HCT116 (cell line): ENCODE results near the gene TMEM178B. TPM values are rescaled to one million over a fixed set of nuclear protein-coding genes. Genes with fewer than 3 reads are reported as not detected.

Experiments
- ATAC-seq: fragments of 200-7000 bp; cut with Tn5 transposase; 2 replicates; pipeline ENCODE4 v1.9.1; 2020; ENCODE audit warnings: mild to moderate bottlenecking, moderate library complexity
- BruUV-seq: library from RNA; stranded (reverse); fragments of 400-500 nt; replicated peaks from 2 replicates; lab custom pipeline; 2021; lab: Mats Ljungman, UMichigan
- CTCF ChIA-PET: fragments of 300-600 bp; sonication (Branson Sonifier 250); formaldehyde crosslinking; loops from one replicate; lab custom pipeline; 2021; ENCODE audit warnings: antibody characterized with exemption; lab: Charles Lee
- POLR2A ChIA-PET: fragments of 300-600, 350-600 bp; sonication (Branson Sonifier 250); formaldehyde crosslinking; loops from one replicate; lab custom pipeline; 2021; ENCODE audit warnings: antibody characterized with exemption; lab: Charles Lee
- RAD21 ChIA-PET, 2 experiments: fragments of 300-600 bp; sonication (Branson Sonifier 250); formaldehyde crosslinking; loops; one replicate each; lab custom pipeline; 2023; ENCODE audit warnings: low total read pairs in 2 of 2; ENCODE audit not compliant: uncharacterized antibody in 2 of 2, unreplicated experiment in 2 of 2, low non-redundant PET in 1 of 2; lab: Charles Lee
- DNase-seq: peaks from one replicate; pipeline ENCODE4 v3.0.0-alpha.2; 2010; ENCODE audit warnings: low read depth, low spot score
- H2AFZ ChIP-seq: fragments of 200-600 bp; shearing (Covaris generic), sonication (generic); 2 replicates; pipeline ENCODE4 v1.6.1; 2017; ENCODE audit warnings: low read depth, mixed run types, mixed read lengths, antibody characterized with exemption, low read length; ENCODE audit not compliant: poor library complexity, severe bottlenecking
- H3K27ac ChIP-seq: 2 replicates; pipeline ENCODE4 v1.5.1; 2012; ENCODE audit warnings: low read depth, low read length
- H3K27me3 ChIP-seq: fragments of 200-600 bp; sonication (generic); 2 replicates; pipeline ENCODE4 v1.6.1; 2016; ENCODE audit warnings: mixed run types, low read length, mixed read lengths; ENCODE audit not compliant: insufficient read depth
- H3K36me3 ChIP-seq, 2 experiments: fragments of 200-500 bp in 1 of 2; fragments of 200-600 bp in 1 of 2; sonication (Bioruptor generic) in 1 of 2; sonication (generic) in 1 of 2; 2 replicates each; pipeline versions ENCODE4 v1.5.1 to v1.6.1; 2014 to 2016; ENCODE audit warnings: low read length in 2 of 2, inconsistent platforms in 1 of 2, mixed read lengths in 1 of 2, mixed run types in 1 of 2; ENCODE audit not compliant: insufficient read depth in 2 of 2, control insufficient read depth in 1 of 2
- H3K4me1 ChIP-seq, 2 experiments: fragments of 200-600 bp in 1 of 2; sonication (generic) in 1 of 2; 2 replicates each; pipeline versions ENCODE4 v1.5.1 to v1.6.1; 2012 to 2017; ENCODE audit warnings: low read length in 2 of 2, inconsistent platforms in 1 of 2, mild to moderate bottlenecking in 1 of 2, mixed read lengths in 1 of 2, mixed run types in 1 of 2, moderate library complexity in 1 of 2; ENCODE audit not compliant: insufficient read depth in 2 of 2, control insufficient read depth in 1 of 2
- H3K4me2 ChIP-seq: fragments of 200-600 bp; sonication (generic); 2 replicates; pipeline ENCODE4 v1.6.1; 2017; ENCODE audit warnings: mixed run types, low read length, mixed read lengths
- H3K4me3 ChIP-seq, 2 experiments: fragments of 200-600 bp in 1 of 2; sonication (generic) in 1 of 2; replicated peaks in 1 of 2; 2 replicates each; pipeline ENCODE4 v1.5.1; 2011 to 2016; ENCODE audit warnings: low read length in 2 of 2, control low read depth in 1 of 2, low read depth in 1 of 2, mild to moderate bottlenecking in 1 of 2, mixed read lengths in 1 of 2, mixed run types in 1 of 2
- H3K79me2 ChIP-seq: fragments of 200-600 bp; sonication (generic); 2 replicates; pipeline ENCODE4 v1.6.1; 2017; ENCODE audit warnings: mild to moderate bottlenecking, mixed run types, low read length, moderate library complexity, mixed read lengths; ENCODE audit not compliant: insufficient read depth
- H3K9ac ChIP-seq: fragments of 200-600 bp; sonication (generic); 2 replicates; pipeline ENCODE4 v1.6.1; 2016; ENCODE audit warnings: low read length, mixed read lengths
- H3K9me2 ChIP-seq: fragments of 200-600 bp; sonication (generic), shearing (Covaris generic); 2 replicates; pipeline ENCODE4 v1.6.1; 2017; ENCODE audit warnings: mixed run types, mild to moderate bottlenecking, moderate library complexity; ENCODE audit not compliant: insufficient read depth
- H3K9me3 ChIP-seq, 2 experiments: fragments of 200-500 bp in 1 of 2; fragments of 200-600 bp in 1 of 2; sonication (Bioruptor generic) in 1 of 2; sonication (generic) in 1 of 2; 2 replicates each; pipeline ENCODE4 v1.6.1; 2014 to 2017; ENCODE audit warnings: low read length in 2 of 2, mixed read lengths in 2 of 2, inconsistent platforms in 1 of 2, low read depth in 1 of 2, mild to moderate bottlenecking in 1 of 2, mixed run types in 1 of 2, moderate library complexity in 1 of 2; ENCODE audit not compliant: control insufficient read depth in 1 of 2, insufficient read depth in 1 of 2
- H4K20me1 ChIP-seq: fragments of 200-600 bp; sonication (generic), shearing (Covaris generic); 2 replicates; pipeline ENCODE4 v1.6.1; 2017; ENCODE audit warnings: mixed run types, mild to moderate bottlenecking, moderate library complexity; ENCODE audit not compliant: insufficient read depth
- CBX3 ChIP-seq: IDR thresholded peaks from 2 replicates; pipeline ENCODE4 v1.6.1; 2012; ENCODE audit warnings: low read depth
- CTCF ChIP-seq, 3 experiments: fragments of 200-600 bp in 1 of 3; sonication (generic) in 1 of 3; IDR thresholded peaks in 2 of 3; conservative IDR thresholded peaks in 1 of 3; 2 replicates each; pipeline ENCODE4 v1.5.1; 2012 to 2017; ENCODE audit warnings: low read depth in 2 of 3, low read length in 2 of 3, antibody characterized with exemption in 1 of 3, borderline replicate concordance in 1 of 3, control low read depth in 1 of 3, mild to moderate bottlenecking in 1 of 3, mixed read lengths in 1 of 3, mixed run types in 1 of 3, moderate library complexity in 1 of 3; ENCODE audit not compliant: insufficient read depth in 1 of 3
- ELF1 ChIP-seq: IDR thresholded peaks from 2 replicates; pipeline ENCODE4 v1.6.1; 2012; ENCODE audit warnings: low read depth, borderline replicate concordance
- EZH2 ChIP-seq: fragments of 200-600 bp; sonication (generic); IDR thresholded peaks from 2 replicates; pipeline ENCODE4 v1.6.1; 2017; ENCODE audit warnings: antibody characterized with exemption, mixed run types
- EZH2phosphoT487 ChIP-seq: fragments of 200-600 bp; IDR thresholded peaks from 2 replicates; pipeline ENCODE4 v1.6.1; 2018; ENCODE audit warnings: antibody characterized with exemption, borderline replicate concordance
- JUND ChIP-seq: IDR thresholded peaks from 2 replicates; pipeline ENCODE4 v1.6.1; 2012
- POLR2AphosphoS5 ChIP-seq: IDR thresholded peaks from 2 replicates; pipeline ENCODE4 v1.6.1; 2011; ENCODE audit warnings: mild to moderate bottlenecking, low read depth, low read length, moderate library complexity
- RAD21 ChIP-seq: IDR thresholded peaks from 2 replicates; pipeline ENCODE4 v1.6.1; 2012; ENCODE audit warnings: low read depth, mild to moderate bottlenecking
- REST ChIP-seq: IDR thresholded peaks from 2 replicates; pipeline ENCODE4 v1.6.1; 2012; ENCODE audit warnings: low read depth
- SIN3A ChIP-seq: IDR thresholded peaks from 2 replicates; pipeline ENCODE4 v1.6.1; 2012; ENCODE audit warnings: low read depth
- SRF ChIP-seq: IDR thresholded peaks from 2 replicates; pipeline ENCODE4 v1.6.1; 2012; ENCODE audit warnings: low read depth
- YY1 ChIP-seq: IDR thresholded peaks from 2 replicates; pipeline ENCODE4 v1.6.1; 2011; ENCODE audit warnings: low read length, low read depth, moderate library complexity, mild to moderate bottlenecking; ENCODE audit not compliant: insufficient replicate concordance; ENCODE audit errors: extremely low read depth
- intact Hi-C: fragments of 100-400 bp; cut with micrococcal nuclease; formaldehyde crosslinking; loops from 2 replicates; pipeline ENCODE4 v1.10.0; 2022
- total RNA-seq: library from RNA; stranded (reverse); gene quantifications from one replicate; pipeline ENCODE4 v1.2.1, GENCODE V29; 2021; ENCODE audit not compliant: unreplicated experiment

Gene TMEM178B
- total RNA-seq, 1 experiment from 2014 or later: 0.02 TPM

DNA sequence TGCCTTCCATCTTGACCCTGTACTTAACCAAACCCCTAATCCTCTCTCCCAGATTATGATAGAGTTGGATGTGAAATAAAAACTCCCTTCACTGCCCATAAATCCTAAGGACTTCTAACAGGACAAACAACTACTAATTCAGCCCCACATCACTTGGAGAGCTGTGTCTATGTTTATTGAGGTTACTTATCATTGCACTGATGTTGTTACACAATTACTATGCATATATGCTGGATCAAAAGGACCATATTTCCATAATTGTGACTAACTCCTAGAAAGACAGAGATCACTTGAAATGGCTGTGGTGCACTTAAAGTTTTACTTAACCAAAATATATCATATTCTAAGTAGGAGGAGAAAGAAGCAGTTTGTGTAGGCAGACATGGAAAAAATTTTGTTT, 332.5 kb downstream of the TMEM178B start:
- no peak overlapping the region for H2AFZ ChIP-seq
- BruUV-seq: no TSS peak
- no peak overlapping the region for H3K4me2 ChIP-seq
- H3K36me3 ChIP-seq: no peaks in the 10 kb centered on the region
- H3K9ac ChIP-seq: no peak overlapping the region
- H4K20me1 ChIP-seq: no peaks in the 10 kb centered on the region; the same call in 1 of the 2 replicates
- H3K79me2 ChIP-seq: no peaks in the 10 kb centered on the region
- H3K4me3 ChIP-seq: no peak overlapping the region
- H3K4me1 ChIP-seq: no peaks in the 10 kb centered on the region
- H3K9me3 ChIP-seq: no peaks in the 10 kb centered on the region
- TF ChIP-seq SRF: no peak
- TF ChIP-seq EZH2: no peak
- no peak for TF ChIP-seq EZH2phosphoT487
- TF ChIP-seq CBX3: no peak
- no peak for TF ChIP-seq RAD21
- TF ChIP-seq CTCF (IDR thresholded peaks at IDR 0.05 in 2 of 3, conservative IDR thresholded peaks at IDR 0.05 in 1 of 3; ENCODE audit: borderline replicate concordance in 1 of 3, insufficient read depth in 1 of 3, low read depth in 2 of 3, low read length in 2 of 3): no peak
- ChIA-PET RAD21 (no interaction called here), POLR2A (no interaction called here), CTCF (no interaction called here)
- H3K27ac ChIP-seq: no peak overlapping the region
- DNase-seq (no peak), ATAC-seq (no peak)
- peaks cover 40% of the 10 kb centered on the region for H3K27me3 ChIP-seq
- intact Hi-C loops: no loop called here
- H3K9me2 ChIP-seq: no peaks in the 10 kb centered on the region

GRCh38 chr7:141407893-141408292, 334.0 kb downstream of the TMEM178B start:
- Histone ChIP-seq H3K36me3 (no peaks in the 10 kb centered on the region), H3K9me3 (no peaks in the 10 kb centered on the region), H3K4me1 (no peaks in the 10 kb centered on the region), H3K4me2 (no peak overlapping the region), H3K79me2 (no peaks in the 10 kb centered on the region), H3K9ac (no peak overlapping the region), H3K27ac (no peak overlapping the region), H3K4me3 (no peak overlapping the region), H3K27me3 (peaks cover 50% of the 10 kb centered on the region), H4K20me1 (no peaks in the 10 kb centered on the region; the same call in 1 of the 2 replicates), H3K9me2 (no peaks in the 10 kb centered on the region), H2AFZ (no peak overlapping the region)
- ChIA-PET RAD21 (no interaction called here), POLR2A (no interaction called here), CTCF (no interaction called here)
- TF ChIP-seq SIN3A (no peak), REST (no peak), SRF (no peak), ELF1 (no peak), YY1 (no peak), CTCF (IDR thresholded peaks at IDR 0.05 in 2 of 3, conservative IDR thresholded peaks at IDR 0.05 in 1 of 3; ENCODE audit: borderline replicate concordance in 1 of 3, insufficient read depth in 1 of 3, low read depth in 2 of 3, low read length in 2 of 3) (no peak), POLR2AphosphoS5 (no peak), JUND (no peak)
- intact Hi-C loops: no loop called here
- ATAC-seq (no peak), DNase-seq (no peak)
- no TSS peak for BruUV-seq
